GM12878 (cell line): ENCODE measurements around the gene SMTNL2. TPM values are rescaled to one million over a fixed set of nuclear protein-coding genes. Genes with fewer than 3 reads are reported as not detected.

Source experiments
- ATAC-seq: fragments of 200-7000 bp; cut with Tn5 transposase; 3 replicates; pipeline ENCODE4 v1.9.1; 2020; ENCODE audit warnings: mild to moderate bottlenecking, moderate library complexity
- BruUV-seq: library from RNA; stranded (reverse); fragments of 400-500 nt; replicated peaks from 2 replicates; lab custom pipeline; 2021; lab: Mats Ljungman, UMichigan
- CTCF ChIA-PET: fragments of 300-600 bp; sonication (Branson Sonifier 250); formaldehyde crosslinking; extraction: SDS; loops from one replicate; lab custom pipeline; 2021; ENCODE audit warnings: inconsistent platforms; lab: Yijun Ruan, JAX
- POLR2A ChIA-PET: fragments of 350-600 bp; formaldehyde crosslinking; extraction: SDS; loops from one replicate; lab custom pipeline; 2021; ENCODE audit warnings: inconsistent platforms; lab: Charles Lee
- RAD21 ChIA-PET: fragments of 300-600 bp; sonication (Branson Sonifier 250); formaldehyde crosslinking; loops from one replicate; lab custom pipeline; 2023; ENCODE audit warnings: antibody characterized with exemption; ENCODE audit not compliant: unreplicated experiment; lab: Charles Lee
- SMC1A ChIA-PET: fragments of 300-600 bp; sonication (Branson Sonifier 250); formaldehyde crosslinking; loops from one replicate; lab custom pipeline; 2023; ENCODE audit not compliant: unreplicated experiment, uncharacterized antibody; lab: Charles Lee
- DNase-seq: peaks from one replicate; pipeline ENCODE4 v3.0.0-alpha.2; 2011; ENCODE audit warnings: low read depth, low spot score
- FAIRE-seq: peaks from 3 replicates; lab custom pipeline; 2011; peaks lifted over from hg19 to GRCh38; lab: Jason Lieb, UNC
- H2AFZ ChIP-seq: 2 replicates; pipeline ENCODE4 v1.6.0; 2011; ENCODE audit warnings: low read depth, low read length, control low read depth; ENCODE audit not compliant: control insufficient read depth
- H3K27ac ChIP-seq: 2 replicates; pipeline ENCODE4 v1.5.1; 2011; ENCODE audit warnings: control low read depth; ENCODE audit not compliant: control insufficient read depth, insufficient read depth
- H3K27me3 ChIP-seq, 2 experiments: replicated peaks in 1 of 2; 2 replicates each; pipeline versions ENCODE4 v1.6.0 to v1.6.1; 2011; ENCODE audit warnings: low read length in 1 of 2; ENCODE audit not compliant: control insufficient read depth in 2 of 2, insufficient read depth in 2 of 2
- H3K36me3 ChIP-seq, 2 experiments: 2 replicates each; pipeline ENCODE4 v1.5.1; 2011; ENCODE audit warnings: low read length in 1 of 2; ENCODE audit not compliant: control insufficient read depth in 2 of 2, insufficient read depth in 2 of 2
- H3K4me1 ChIP-seq: 2 replicates; pipeline ENCODE4 v1.6.1; 2011; ENCODE audit warnings: mild to moderate bottlenecking, low read length, moderate library complexity, mixed read lengths; ENCODE audit not compliant: control insufficient read depth, insufficient read depth
- H3K4me2 ChIP-seq: 2 replicates; pipeline ENCODE4 v1.6.0; 2011; ENCODE audit warnings: control low read depth; ENCODE audit not compliant: control insufficient read depth, insufficient read depth
- H3K4me3 ChIP-seq: fragments of 200-600 bp; sonication (generic); 2 replicates; pipeline ENCODE4 v1.5.1; 2016
- H3K79me2 ChIP-seq: 2 replicates; pipeline ENCODE4 v1.6.0; 2011; ENCODE audit warnings: low read length; ENCODE audit not compliant: control insufficient read depth, insufficient read depth
- H3K9ac ChIP-seq: 2 replicates; pipeline ENCODE4 v1.8.0; 2011; ENCODE audit warnings: low read length, control low read depth, mixed read lengths; ENCODE audit not compliant: control insufficient read depth, insufficient read depth
- H3K9me3 ChIP-seq: replicated peaks from 3 replicates; pipeline ENCODE4 v1.5.1; 2011; ENCODE audit warnings: mild to moderate bottlenecking, low read length; ENCODE audit not compliant: control insufficient read depth, insufficient read depth
- H4K20me1 ChIP-seq: 2 replicates; pipeline ENCODE4 v1.6.0; 2011; ENCODE audit not compliant: control insufficient read depth, insufficient read depth
- CREM ChIP-seq: IDR thresholded peaks from 2 replicates; pipeline ENCODE4 v1.6.1; 2014; ENCODE audit warnings: antibody characterized with exemption, low read depth
- DPF2 ChIP-seq: fragments of 450-650 bp; IDR thresholded peaks from 2 replicates; pipeline ENCODE4 v1.6.1; 2017; ENCODE audit warnings: mild to moderate bottlenecking
- HDAC2 ChIP-seq: fragments of 200-600 bp; sonication (generic); IDR thresholded peaks from 2 replicates; pipeline ENCODE4 v1.6.1; 2017
- RBBP5 ChIP-seq: fragments of 200-600 bp; sonication (generic); conservative IDR thresholded peaks from 2 replicates; pipeline ENCODE4 v1.6.1; 2016
- RELA ChIP-seq: fragments of 450-650 bp; IDR thresholded peaks from 2 replicates; pipeline ENCODE4 v1.8.0; 2014; ENCODE audit warnings: borderline replicate concordance; ENCODE audit not compliant: partially characterized antibody
- SMC3 ChIP-seq: IDR thresholded peaks from 2 replicates; pipeline ENCODE4 v1.6.1; 2011; ENCODE audit warnings: low read length, improper control_type of control experiment, borderline replicate concordance
- ZNF217 ChIP-seq: fragments of 450-650 bp; IDR thresholded peaks from 2 replicates; pipeline ENCODE4 v1.6.1; 2017; ENCODE audit warnings: antibody characterized with exemption, mild to moderate bottlenecking
- ZZZ3 ChIP-seq: IDR thresholded peaks from 2 replicates; pipeline ENCODE4 v1.6.1; 2011; ENCODE audit warnings: low read depth; ENCODE audit not compliant: control insufficient read depth, insufficient read length
- WGBS: methylation state at CpG from one replicate; pipeline ENCODE4 v1.1.6; 2016; ENCODE audit warnings: low lambda C conversion rate; ENCODE audit not compliant: insufficient replicate concordance, insufficient coverage; ENCODE audit errors: missing lambda C conversion rate; 5-methylcytosine and 5-hydroxymethylcytosine counted together
- in situ Hi-C: fragments of 300-500 bp; cut with MboI; formaldehyde crosslinking; loops from 9 replicates; pipeline ENCODE4 v1.14.3; 2018; ENCODE audit warnings: mixed read lengths
- intact Hi-C: fragments of 100-400 bp; cut with micrococcal nuclease; formaldehyde crosslinking; loops from one replicate; pipeline ENCODE4 v1.14.2; 2022; ENCODE audit not compliant: unreplicated experiment
- polyA plus RNA-seq, 11 experiments: library from polyadenylated mRNA; depleted of rRNA in 4 of 11; unstranded in 6 of 11; stranded (reverse) in 5 of 11; fragments of >200 nt; fragmentation: Nextera tagmentation in 4 of 11; fragmentation: Illumina TruSeq in 1 of 11; extraction: Ambion mirVana in 4 of 11; extraction: Trizol in 1 of 11; gene quantifications; 1 replicate in 1 of 11; 2 replicates in 10 of 11; pipeline versions ENCODE4 v1.2.1 to v1.2.3, GENCODE V29; 2011 to 2016; ENCODE audit warnings: inconsistent platforms in 2 of 11, missing spikeins in 2 of 11, low read depth in 1 of 11
- total RNA-seq, 4 experiments: library from RNA; depleted of rRNA in 3 of 4; stranded (reverse); fragments of >200 nt in 3 of 4; fragmentation: Illumina TruSeq in 1 of 4; extraction: Trizol in 1 of 4; gene quantifications; 2 replicates each; pipeline versions ENCODE4 v1.2.1 to v1.2.3, GENCODE V29; 2013 to 2021
- TF ChIP-seq, protein P1 (sequence below): fragments of 150-350 bp; IDR thresholded peaks from 2 replicates; pipeline ENCODE4 v1.6.1; 2014; ENCODE audit warnings: mild to moderate bottlenecking, low read depth, low read length
- TF ChIP-seq, protein P2 (sequence below): IDR thresholded peaks from 2 replicates; pipeline ENCODE4 v1.6.1; 2012; ENCODE audit warnings: mild to moderate bottlenecking, low read depth, low read length

Gene SMTNL2
- total and polyA plus RNA-seq, 10 of the 15 experiments (the other 5 are each of a cell fraction or from before 2014, with no cell fraction given): not detected

GRCh38 chr17:4620531-4621101 is 36.3 kb downstream of the SMTNL2 start:
- ChIA-PET SMC1A (no interaction called here), CTCF (no interaction called here)

More at GRCh38 chr17:4620531-4621101, 36.3 kb downstream of the SMTNL2 start:
- H3K9me3 ChIP-seq: no peaks in the 10 kb centered on the region; the same call in 1 of the 3 replicates
- ATAC-seq: no peak
- H3K4me2 ChIP-seq: no peak overlapping the region
- intact Hi-C loops (no loop called here), in situ Hi-C loops (loop anchor here (5.0 kb wide), 1 partner anchor 53 kb away; no protein-coding TSS in a partner anchor)
- ChIA-PET RAD21 (no interaction called here), POLR2A (no interaction called here)
- DNase-seq: no peak
- no peak overlapping the region for H2AFZ ChIP-seq
- no TSS peak for BruUV-seq
- H3K4me3 ChIP-seq: no peak overlapping the region
- no peaks in the 10 kb centered on the region for H4K20me1 ChIP-seq
- H3K79me2 ChIP-seq: no peaks in the 10 kb centered on the region
- no peak for TF ChIP-seq RELA
- no peak for TF ChIP-seq CREM
- TF ChIP-seq, protein P1, sequence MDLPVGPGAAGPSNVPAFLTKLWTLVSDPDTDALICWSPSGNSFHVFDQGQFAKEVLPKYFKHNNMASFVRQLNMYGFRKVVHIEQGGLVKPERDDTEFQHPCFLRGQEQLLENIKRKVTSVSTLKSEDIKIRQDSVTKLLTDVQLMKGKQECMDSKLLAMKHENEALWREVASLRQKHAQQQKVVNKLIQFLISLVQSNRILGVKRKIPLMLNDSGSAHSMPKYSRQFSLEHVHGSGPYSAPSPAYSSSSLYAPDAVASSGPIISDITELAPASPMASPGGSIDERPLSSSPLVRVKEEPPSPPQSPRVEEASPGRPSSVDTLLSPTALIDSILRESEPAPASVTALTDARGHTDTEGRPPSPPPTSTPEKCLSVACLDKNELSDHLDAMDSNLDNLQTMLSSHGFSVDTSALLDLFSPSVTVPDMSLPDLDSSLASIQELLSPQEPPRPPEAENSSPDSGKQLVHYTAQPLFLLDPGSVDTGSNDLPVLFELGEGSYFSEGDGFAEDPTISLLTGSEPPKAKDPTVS: no peak
- TF ChIP-seq, protein P2, sequence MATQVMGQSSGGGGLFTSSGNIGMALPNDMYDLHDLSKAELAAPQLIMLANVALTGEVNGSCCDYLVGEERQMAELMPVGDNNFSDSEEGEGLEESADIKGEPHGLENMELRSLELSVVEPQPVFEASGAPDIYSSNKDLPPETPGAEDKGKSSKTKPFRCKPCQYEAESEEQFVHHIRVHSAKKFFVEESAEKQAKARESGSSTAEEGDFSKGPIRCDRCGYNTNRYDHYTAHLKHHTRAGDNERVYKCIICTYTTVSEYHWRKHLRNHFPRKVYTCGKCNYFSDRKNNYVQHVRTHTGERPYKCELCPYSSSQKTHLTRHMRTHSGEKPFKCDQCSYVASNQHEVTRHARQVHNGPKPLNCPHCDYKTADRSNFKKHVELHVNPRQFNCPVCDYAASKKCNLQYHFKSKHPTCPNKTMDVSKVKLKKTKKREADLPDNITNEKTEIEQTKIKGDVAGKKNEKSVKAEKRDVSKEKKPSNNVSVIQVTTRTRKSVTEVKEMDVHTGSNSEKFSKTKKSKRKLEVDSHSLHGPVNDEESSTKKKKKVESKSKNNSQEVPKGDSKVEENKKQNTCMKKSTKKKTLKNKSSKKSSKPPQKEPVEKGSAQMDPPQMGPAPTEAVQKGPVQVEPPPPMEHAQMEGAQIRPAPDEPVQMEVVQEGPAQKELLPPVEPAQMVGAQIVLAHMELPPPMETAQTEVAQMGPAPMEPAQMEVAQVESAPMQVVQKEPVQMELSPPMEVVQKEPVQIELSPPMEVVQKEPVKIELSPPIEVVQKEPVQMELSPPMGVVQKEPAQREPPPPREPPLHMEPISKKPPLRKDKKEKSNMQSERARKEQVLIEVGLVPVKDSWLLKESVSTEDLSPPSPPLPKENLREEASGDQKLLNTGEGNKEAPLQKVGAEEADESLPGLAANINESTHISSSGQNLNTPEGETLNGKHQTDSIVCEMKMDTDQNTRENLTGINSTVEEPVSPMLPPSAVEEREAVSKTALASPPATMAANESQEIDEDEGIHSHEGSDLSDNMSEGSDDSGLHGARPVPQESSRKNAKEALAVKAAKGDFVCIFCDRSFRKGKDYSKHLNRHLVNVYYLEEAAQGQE: no peak
- no peak for TF ChIP-seq HDAC2
- TF ChIP-seq SMC3: no peak
- no peak for TF ChIP-seq RBBP5
- TF ChIP-seq ZZZ3: no peak
- TF ChIP-seq DPF2: no peak
- TF ChIP-seq ZNF217: no peak
- H3K27ac ChIP-seq: no peak overlapping the region
- H3K4me1 ChIP-seq: no peaks in the 10 kb centered on the region
- H3K27me3 ChIP-seq: peaks cover 0 to 3% of the 10 kb centered on the region in 2 experiments; a peak in 1 of 4 replicates
- no peaks in the 10 kb centered on the region for H3K36me3 ChIP-seq
- no peak overlapping the region for H3K9ac ChIP-seq
- 24% methylated on average over 4 of the region's 4 CpGs for WGBS
- no peak for FAIRE-seq
